ENCODE results near the gene OR6Y1. TPM values are rescaled to one million over a fixed set of nuclear protein-coding genes. Genes with fewer than 3 reads are reported as not detected.

The OR6Y1 gene
- polyA plus RNA-seq, 1 of the 3 experiments (the other 2 are of a cell fraction): not detected

- H2AFZ ChIP-seq (ENCODE audit: low read depth): no peak overlapping the region
- H3K4me2 ChIP-seq: no peak overlapping the region
- no peak overlapping the region for H3K4me3 ChIP-seq (ENCODE audit: low read depth in 2 of 2, low read length in 1 of 2)
- H3K27ac ChIP-seq (ENCODE audit: low read depth in 2 of 2, low read length in 1 of 2): no peak overlapping the region
- H4K20me1 ChIP-seq (ENCODE audit: insufficient read depth): no peaks in the 10 kb centered on the region
- H3K9ac ChIP-seq: no peak overlapping the region
- no peaks in the 10 kb centered on the region for H3K27me3 ChIP-seq (ENCODE audit: insufficient read depth)
- H3K79me2 ChIP-seq (ENCODE audit: insufficient read depth): no peaks in the 10 kb centered on the region
- H3K4me1 ChIP-seq (ENCODE audit: control insufficient read depth in 1 of 2, insufficient read depth in 2 of 2, low read depth in 1 of 2, low read length in 1 of 2): no peaks in the 10 kb centered on the region
- WGBS (ENCODE audit: low lambda C conversion rate): 0% methylated on average over 1 of the region's 1 CpG
- H3K9me3 ChIP-seq: no peaks in the 10 kb centered on the region
- no peaks in the 10 kb centered on the region for H3K36me3 ChIP-seq (replicated peaks in 1 of 2; ENCODE audit: control insufficient read depth in 1 of 2, insufficient read depth in 2 of 2, low read length in 1 of 2)
- POLR2A ChIA-PET: no interaction called here
- DNase-seq: no peak
- no peaks in the 10 kb centered on the region for H3K9me2 ChIP-seq
- H3F3A ChIP-seq (replicated peaks; ENCODE audit: insufficient read depth): no peaks in the 10 kb centered on the region
- CTCF ChIA-PET: interaction anchor here (1.3 kb wide), 1 partner anchor 12 kb away, joined by 4 read pairs; no protein-coding TSS in a partner anchor
- TF ChIP-seq YY1 (IDR thresholded peaks at IDR 0.05; ENCODE audit: low read depth) (no peak), NFIC (IDR thresholded peaks at IDR 0.05; ENCODE audit: borderline replicate concordance) (no peak), JUND (IDR thresholded peaks at IDR 0.05) (no peak), GATA2 (CRISPR knock-in tag; IDR thresholded peaks at IDR 0.05) (no peak), RFX5 (IDR thresholded peaks at IDR 0.05; ENCODE audit: low read length) (no peak), TCF12 (IDR thresholded peaks at IDR 0.05) (no peak), POLR2AphosphoS5 (IDR thresholded peaks at IDR 0.05; ENCODE audit: low read depth, low read length) (no peak), ZBTB33 (IDR thresholded peaks at IDR 0.05; ENCODE audit: borderline replicate concordance, low read depth) (no peak), CHD2 (IDR thresholded peaks at IDR 0.05; ENCODE audit: low read length, partially characterized antibody) (no peak), RCOR1 (IDR thresholded peaks at IDR 0.05; ENCODE audit: low read length) (no peak), REST (IDR thresholded peaks at IDR 0.05; ENCODE audit: low read depth, low read length) (no peak), EP300 (IDR thresholded peaks at IDR 0.05; ENCODE audit: borderline replicate concordance in 1 of 2, low read depth in 1 of 2, low read length in 1 of 2) (no peak), USF2 (IDR thresholded peaks at IDR 0.05; ENCODE audit: borderline replicate concordance, low read depth, low read length) (no peak), ELF1 (IDR thresholded peaks at IDR 0.05) (no peak)
- TF ChIP-seq, protein P1, sequence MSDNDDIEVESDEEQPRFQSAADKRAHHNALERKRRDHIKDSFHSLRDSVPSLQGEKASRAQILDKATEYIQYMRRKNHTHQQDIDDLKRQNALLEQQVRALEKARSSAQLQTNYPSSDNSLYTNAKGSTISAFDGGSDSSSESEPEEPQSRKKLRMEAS (IDR thresholded peaks at IDR 0.05; ENCODE audit: low read depth): no peak
Measured at GRCh38 chr1:158572226-158572625, 18.0 kb upstream of the OR6Y1 start.
